ES-I3 (cell line): ENCODE data around the gene GPS1.

Source experiments
- H3K36me3 ChIP-seq: 2 replicates; pipeline ENCODE4 v1.6.1; 2013; ENCODE audit warnings: mild to moderate bottlenecking, low read length, control low read depth, moderate library complexity; ENCODE audit not compliant: insufficient read depth
- H3K4me1 ChIP-seq: 2 replicates; pipeline ENCODE4 v1.6.1; 2013; ENCODE audit warnings: mild to moderate bottlenecking, control low read depth, low read length; ENCODE audit not compliant: insufficient read depth
- H3K9ac ChIP-seq: 2 replicates; pipeline ENCODE4 v1.6.1; 2013; ENCODE audit warnings: low read depth, mild to moderate bottlenecking, low read length, moderate library complexity
- H3K9me3 ChIP-seq: 2 replicates; pipeline ENCODE4 v1.6.1; 2013; ENCODE audit warnings: mild to moderate bottlenecking, low read length, moderate library complexity; ENCODE audit not compliant: control insufficient read depth, insufficient read depth

The GPS1 gene

DNA sequence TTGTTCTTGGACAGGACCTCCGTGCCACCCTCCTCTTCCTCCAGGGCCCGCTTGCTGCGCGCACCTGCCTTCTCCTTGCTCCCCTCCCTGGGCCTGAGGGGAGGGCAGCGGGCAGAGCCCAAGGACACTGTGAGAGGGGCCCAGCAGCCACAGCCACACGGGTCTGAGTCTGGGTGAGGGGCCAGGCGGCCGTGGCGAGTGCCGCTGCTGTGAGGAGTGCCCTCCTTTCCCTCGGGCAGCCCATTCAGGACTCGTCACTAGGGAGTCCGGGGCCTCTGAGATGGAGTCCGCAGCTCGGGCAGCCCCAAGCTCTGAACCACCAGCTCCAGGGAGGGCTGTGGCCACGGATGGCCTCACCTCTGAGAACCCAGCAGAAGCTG is 8.3 kb downstream of the GPS1 start:
- Histone ChIP-seq H3K4me1 (no peaks in the 10 kb centered on the region), H3K36me3 (peaks cover 17% of the 10 kb centered on the region), H3K9ac (no peak overlapping the region), H3K9me3 (no peaks in the 10 kb centered on the region)

DNA sequence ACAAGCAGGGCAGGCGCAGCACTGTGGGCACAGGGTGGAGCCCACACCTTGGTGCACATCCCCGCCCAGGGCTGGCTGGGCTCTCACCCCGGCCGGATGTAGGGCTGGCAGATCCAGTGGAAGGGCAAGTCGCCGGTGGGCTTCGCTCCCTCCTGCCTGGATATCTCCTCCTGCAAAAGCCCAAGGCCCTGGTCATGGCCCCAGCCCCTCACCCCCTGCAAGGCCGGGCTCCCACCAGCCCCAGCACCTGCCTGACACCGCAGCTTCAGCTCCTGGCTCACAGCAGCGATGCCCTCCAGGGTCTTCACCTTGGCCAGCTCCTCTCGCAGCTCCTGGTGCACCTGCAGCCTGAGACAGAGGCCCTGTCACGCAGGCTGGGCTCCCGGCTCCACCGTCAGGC is 8.9 kb downstream of the GPS1 start:
- no peaks in the 10 kb centered on the region for H3K4me1 ChIP-seq
- H3K9ac ChIP-seq: no peak overlapping the region
- H3K36me3 ChIP-seq: peaks cover 17% of the 10 kb centered on the region
- H3K9me3 ChIP-seq: no peaks in the 10 kb centered on the region

GRCh38 chr17:82061047-82061925 is 9.6 kb downstream of the GPS1 start:
- Histone ChIP-seq H3K4me1 (no peaks in the 10 kb centered on the region), H3K36me3 (peaks cover 17% of the 10 kb centered on the region), H3K9me3 (no peaks in the 10 kb centered on the region), H3K9ac (no peak overlapping the region)

- Histone ChIP-seq H3K36me3 (peaks cover 17% of the 10 kb centered on the region), H3K9me3 (no peaks in the 10 kb centered on the region), H3K4me1 (no peaks in the 10 kb centered on the region), H3K9ac (no peak overlapping the region)
These were observed 10.6 kb downstream of the GPS1 start for GRCh38 chr17:82062076-82062983.

DNA sequence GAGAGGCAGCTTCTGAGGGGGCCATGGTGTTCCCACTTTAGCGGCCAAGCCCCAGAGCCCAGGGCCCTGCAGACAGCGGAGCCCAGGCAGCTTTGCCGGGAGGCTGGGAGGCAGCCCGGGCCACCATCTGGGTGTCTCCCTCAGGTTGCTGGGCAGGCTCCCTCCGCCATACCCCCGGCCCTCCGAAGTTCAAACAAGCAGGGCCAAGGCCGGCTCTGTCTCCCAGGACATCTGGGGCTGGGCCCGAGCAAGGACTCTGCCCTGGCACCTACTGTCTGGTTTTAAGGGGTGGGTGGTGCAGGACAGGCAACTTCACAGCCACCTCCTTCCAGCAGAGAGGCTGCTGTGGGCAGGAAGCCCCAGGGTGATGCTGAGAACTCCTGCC is 11.3 kb downstream of the GPS1 start:
- H3K36me3 ChIP-seq: peaks cover 14% of the 10 kb centered on the region
- no peak overlapping the region for H3K9ac ChIP-seq
- H3K9me3 ChIP-seq: no peaks in the 10 kb centered on the region
- no peaks in the 10 kb centered on the region for H3K4me1 ChIP-seq

DNA sequence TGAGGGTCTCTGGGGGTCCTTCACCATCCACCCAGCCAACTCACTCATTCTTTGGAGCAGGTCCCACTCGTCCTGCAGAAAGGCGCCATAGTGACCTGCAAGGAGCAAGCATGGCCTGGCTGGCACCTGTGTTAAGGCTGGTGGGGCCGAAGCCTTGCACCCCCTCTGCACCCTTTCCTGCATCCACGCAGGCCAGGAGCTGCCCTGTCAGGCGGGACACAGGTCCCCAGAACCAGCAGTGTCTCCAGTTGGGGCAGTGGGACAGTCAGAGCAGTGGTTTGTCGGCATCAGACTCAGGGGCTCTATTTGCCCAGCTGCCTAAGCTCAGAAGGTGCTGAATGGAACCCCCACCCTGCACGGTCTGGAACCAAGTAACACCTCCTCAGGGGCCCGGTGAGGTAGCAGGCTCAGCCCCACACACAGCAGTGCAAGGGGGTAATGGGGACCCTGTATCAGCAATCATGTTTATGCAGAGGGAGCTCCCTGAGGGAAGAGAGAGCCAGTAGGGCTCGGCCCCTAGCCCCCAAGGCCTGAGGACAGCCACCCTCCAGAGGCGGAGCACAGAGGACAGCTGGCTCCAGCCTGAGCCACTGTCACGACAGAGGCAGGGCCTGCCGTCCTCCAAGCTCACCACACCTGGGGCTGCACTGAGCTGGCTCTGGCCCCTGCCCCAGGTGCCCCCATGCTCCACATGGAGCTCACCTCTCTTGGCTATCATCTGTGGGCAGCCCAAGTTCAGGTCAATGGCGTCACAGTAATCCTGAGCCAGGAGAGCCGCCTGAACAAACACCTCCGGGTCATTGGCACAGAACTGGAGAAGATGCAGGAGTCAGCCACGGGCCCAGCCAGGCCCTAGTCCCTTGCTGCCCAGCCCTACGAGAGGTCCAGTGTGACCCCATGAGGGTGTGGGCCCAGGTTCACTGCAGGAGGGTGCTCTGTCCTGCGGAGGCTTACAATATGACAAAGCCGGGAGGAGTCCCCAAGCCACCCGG is 12.0 kb downstream of the GPS1 start:
- Histone ChIP-seq H3K36me3 (peaks cover 13% of the 10 kb centered on the region), H3K4me1 (no peaks in the 10 kb centered on the region), H3K9ac (no peak overlapping the region), H3K9me3 (no peaks in the 10 kb centered on the region)

DNA sequence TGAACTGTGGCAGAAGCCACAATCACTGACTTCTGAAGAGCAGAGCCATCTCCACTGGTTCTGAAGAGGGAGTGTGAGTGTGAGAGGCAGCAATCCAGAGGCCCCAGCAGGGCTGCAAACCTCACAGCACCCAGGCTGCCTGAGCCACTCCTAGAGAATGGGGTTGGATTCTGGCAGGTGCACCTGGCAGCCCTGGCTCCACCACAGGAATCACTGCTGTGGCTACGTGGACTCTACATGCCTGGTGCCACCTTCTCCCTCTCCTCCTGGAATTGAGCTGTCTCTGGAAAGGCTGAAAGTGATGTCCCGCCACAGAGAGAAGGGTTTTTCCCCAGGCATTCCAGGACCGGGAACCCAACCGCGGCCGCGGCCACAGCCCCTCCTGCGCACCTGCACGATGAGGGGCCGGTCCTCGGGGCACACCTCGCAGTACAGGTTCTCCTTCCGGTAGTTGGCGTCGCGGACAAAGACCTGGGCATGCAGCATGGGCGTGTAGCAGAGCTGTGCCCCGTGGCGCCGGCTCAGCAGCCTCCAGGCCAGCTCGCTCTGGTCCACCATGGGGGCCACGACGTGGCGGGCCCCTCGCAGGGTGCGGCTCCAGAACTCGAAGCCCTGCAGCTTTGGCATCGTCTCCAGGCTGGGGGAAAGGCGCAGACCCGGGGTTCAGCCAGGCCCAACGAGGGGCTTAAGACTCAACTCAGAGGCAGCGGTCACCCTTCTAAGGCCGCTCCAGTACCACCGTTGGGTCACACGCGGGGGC is 12.9 kb downstream of the GPS1 start:
- Histone ChIP-seq H3K9ac (peak overlapping the region; percentile 87), H3K9me3 (no peaks in the 10 kb centered on the region), H3K4me1 (no peaks in the 10 kb centered on the region), H3K36me3 (peaks cover 13% of the 10 kb centered on the region; the same call in 1 of the 2 replicates)

DNA sequence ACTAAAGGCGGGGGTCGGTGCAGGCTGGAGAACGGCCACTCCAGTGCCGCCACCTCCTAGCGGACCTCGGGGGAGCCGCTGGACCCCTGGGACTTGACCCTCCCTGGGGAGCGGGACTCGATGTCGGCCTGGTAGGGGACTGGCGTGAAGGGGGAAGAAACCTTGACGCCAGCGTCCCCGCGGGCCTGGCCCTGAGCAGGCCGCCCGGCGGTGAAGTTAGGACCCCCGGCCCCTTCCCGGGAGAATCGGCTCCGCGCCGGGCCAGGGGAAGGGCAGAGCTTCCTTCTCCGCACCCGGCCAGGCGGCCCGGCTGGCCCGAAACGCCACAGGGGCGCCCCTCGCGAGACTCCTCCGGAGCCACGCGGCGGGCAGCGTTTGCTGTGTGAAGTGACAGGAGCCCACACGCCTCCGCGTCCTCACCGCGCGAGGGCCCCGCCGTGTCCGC is 13.5 kb downstream of the GPS1 start:
- H3K36me3 ChIP-seq: peaks cover 11% of the 10 kb centered on the region; the same call in 1 of the 2 replicates
- no peaks in the 10 kb centered on the region for H3K4me1 ChIP-seq
- H3K9ac ChIP-seq: peak overlapping the region; percentile 87
- H3K9me3 ChIP-seq: no peaks in the 10 kb centered on the region

- H3K4me1 ChIP-seq: no peaks in the 10 kb centered on the region
- H3K9ac ChIP-seq: peak within 1 kb of the TSS; percentile 98
- H3K9me3 ChIP-seq: no peaks in the 10 kb centered on the region
These were observed 14.1 kb downstream of the GPS1 start, which contains the start of gene DUS1L for GRCh38 chr17:82065638-82066303. TSS of gene DUS1L (minus strand) at chr17:82065804. CDS start at chr17:82065059, 745 bp downstream.

GRCh38 chr17:82070611-82071010 is 18.9 kb downstream of the GPS1 start:
- Histone ChIP-seq H3K9ac (no peak overlapping the region), H3K9me3 (no peaks in the 10 kb centered on the region), H3K36me3 (no peaks in the 10 kb centered on the region), H3K4me1 (no peaks in the 10 kb centered on the region)

More at GRCh38 chr17:82065638-82066303, 14.1 kb downstream of the GPS1 start, which contains the start of gene DUS1L:
- peaks cover 9% of the 10 kb centered on the region; the same call in 1 of the 2 replicates for H3K36me3 ChIP-seq

DNA sequence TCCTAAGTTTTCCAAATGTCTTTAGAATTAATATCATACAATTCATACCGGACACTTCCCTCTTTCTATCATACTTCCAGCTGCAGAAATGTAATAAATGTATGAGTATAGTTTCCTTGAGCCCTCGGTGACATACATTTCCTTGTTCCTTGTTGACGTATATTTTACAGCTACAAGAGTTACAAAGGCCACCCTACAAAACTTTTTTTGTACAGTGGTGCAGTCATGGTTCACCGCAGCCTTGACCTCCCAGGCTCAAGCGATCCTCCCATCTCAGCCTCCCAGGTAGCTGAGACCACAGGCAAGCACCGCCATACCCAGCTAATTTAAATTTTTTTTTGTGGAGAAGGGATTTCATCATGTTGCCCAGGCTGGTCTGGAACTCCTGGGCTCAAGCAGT is 21.1 kb downstream of the GPS1 start:
- no peaks in the 10 kb centered on the region for H3K4me1 ChIP-seq
- no peaks in the 10 kb centered on the region for H3K36me3 ChIP-seq
- no peak overlapping the region for H3K9ac ChIP-seq
- H3K9me3 ChIP-seq: no peaks in the 10 kb centered on the region

- no peak overlapping the region for H3K9ac ChIP-seq
- no peaks in the 10 kb centered on the region for H3K4me1 ChIP-seq
- no peaks in the 10 kb centered on the region for H3K9me3 ChIP-seq
- no peaks in the 10 kb centered on the region for H3K36me3 ChIP-seq
These were observed 21.7 kb downstream of the GPS1 start for GRCh38 chr17:82073446-82073845.
